GM20000 (cell line): ENCODE results near the gene ZNF835.

ENCODE experiments used
- DNase-seq: peaks from one replicate; pipeline ENCODE4 v3.0.0; 2012; ENCODE audit warnings: low spot score
- CTCF ChIP-seq: IDR thresholded peaks from 2 replicates; pipeline ENCODE4 v1.5.1; 2012; ENCODE audit warnings: mild to moderate bottlenecking, control low read depth; ENCODE audit errors: extremely low read depth, missing control alignments

Gene ZNF835

GRCh38 chr19:56701895-56702294 is 30.3 kb upstream of the ZNF835 start:
- DNase-seq: no peak
- no peak for TF ChIP-seq CTCF

- TF ChIP-seq CTCF: no peak
- no peak for DNase-seq
Observed at GRCh38 chr19:56699552-56699951, 28.0 kb upstream of the ZNF835 start.

- no peak for DNase-seq
- TF ChIP-seq CTCF: no peak
Observed at GRCh38 chr19:56692206-56692895, 20.8 kb upstream of the ZNF835 start.

- DNase-seq: no peak
- no peak for TF ChIP-seq CTCF
Observed at GRCh38 chr19:56690670-56691069, 19.1 kb upstream of the ZNF835 start.

GRCh38 chr19:56689198-56689597 is 17.6 kb upstream of the ZNF835 start:
- no peak for DNase-seq
- no peak for TF ChIP-seq CTCF

GRCh38 chr19:56687031-56687430 is 15.5 kb upstream of the ZNF835 start:
- TF ChIP-seq CTCF: no peak
- DNase-seq: no peak

- TF ChIP-seq CTCF: no peak
- no peak for DNase-seq
Observed at GRCh38 chr19:56683116-56683515, 11.6 kb upstream of the ZNF835 start.
